NCI-H2081 (cell line): ENCODE results near the gene MID1IP1.

ENCODE experiments used
- DNase-seq, 2 experiments: peaks; one replicate each; lab custom pipeline; 2025; lab: John Stamatoyannopoulos, UW

MID1IP1 gene

GRCh38 chrX:38811515-38812243 lies 10.4 kb downstream of the MID1IP1 start:
- DNase-seq = no peak

GRCh38 chrX:38816155-38816554 lies 14.9 kb downstream of the MID1IP1 start:
- no peak for DNase-seq

- no peak for DNase-seq
Observed at GRCh38 chrX:38817004-38817703, 15.9 kb downstream of the MID1IP1 start.

- no peak for DNase-seq
Observed at GRCh38 chrX:38819163-38819562, 17.9 kb downstream of the MID1IP1 start.

- DNase-seq = no peak
Observed at GRCh38 chrX:38819709-38820108, 18.4 kb downstream of the MID1IP1 start.

- no peak for DNase-seq
Observed at GRCh38 chrX:38820751-38821150, 19.5 kb downstream of the MID1IP1 start.

GRCh38 chrX:38824176-38824575 lies 22.9 kb downstream of the MID1IP1 start:
- no peak for DNase-seq

GRCh38 chrX:38831949-38832348 lies 30.7 kb downstream of the MID1IP1 start:
- no peak for DNase-seq

- DNase-seq = no peak
Observed at GRCh38 chrX:38837389-38837788, 36.1 kb downstream of the MID1IP1 start.

- no peak for DNase-seq
Observed at GRCh38 chrX:38839277-38839676, 38.0 kb downstream of the MID1IP1 start.

- no peak for DNase-seq
Observed at GRCh38 chrX:38839944-38840343, 38.7 kb downstream of the MID1IP1 start.

GRCh38 chrX:38841750-38842149 lies 40.5 kb downstream of the MID1IP1 start:
- no peak for DNase-seq

- no peak for DNase-seq
Observed at GRCh38 chrX:38845426-38845825, 44.2 kb downstream of the MID1IP1 start.

GRCh38 chrX:38847206-38847902 lies 46.1 kb downstream of the MID1IP1 start:
- no peak for DNase-seq

GRCh38 chrX:38847903-38848230 lies 46.6 kb downstream of the MID1IP1 start:
- no peak for DNase-seq

- no peak for DNase-seq
Observed at GRCh38 chrX:38848671-38849455, 47.6 kb downstream of the MID1IP1 start.

- DNase-seq = no peak
Observed at GRCh38 chrX:38850807-38851544, 49.7 kb downstream of the MID1IP1 start.

GRCh38 chrX:38854305-38854704 lies 53.0 kb downstream of the MID1IP1 start:
- DNase-seq = no peak
